ENCODE data around the gene SOS2. TPM values are rescaled to one million over a fixed set of nuclear protein-coding genes. Genes with fewer than 3 reads are reported as not detected.

SOS2 gene
- total RNA-seq, 2 donors from 2014 or later: 22.6 to 41.4 TPM

- no peak overlapping the region for H3K4me3 ChIP-seq
- H3K4me1 ChIP-seq (replicated peaks): no peaks in the 10 kb centered on the region
- intact Hi-C loops (cut with DNase I): no loop called here
- no peaks in the 10 kb centered on the region for H3K27me3 ChIP-seq (replicated peaks; ENCODE audit: insufficient read depth)
- 89% methylated on average over 6 of the region's 6 CpGs for WGBS
- TF ChIP-seq POLR2AphosphoS5 (IDR thresholded peaks at IDR 0.05) (no peak), CTCF (IDR thresholded peaks at IDR 0.05) (no peak), POLR2A (IDR thresholded peaks at IDR 0.05) (no peak)
- no peak overlapping the region for H3K27ac ChIP-seq
- no peak for DNase-seq (ENCODE audit: low spot score)
- H3K36me3 ChIP-seq: no peaks in the 10 kb centered on the region
- H3K9me3 ChIP-seq: no peaks in the 10 kb centered on the region
These were observed 139.3 kb downstream of the SOS2 start for GRCh38 chr14:50092006-50092555.

GRCh38 chr14:50091240-50091913 is 140.0 kb downstream of the SOS2 start:
- no peaks in the 10 kb centered on the region for H3K27me3 ChIP-seq (replicated peaks; ENCODE audit: insufficient read depth)
- no peak for TF ChIP-seq POLR2A (IDR thresholded peaks at IDR 0.05)
- TF ChIP-seq POLR2AphosphoS5 (IDR thresholded peaks at IDR 0.05): no peak
- no peak for TF ChIP-seq CTCF (IDR thresholded peaks at IDR 0.05)

GRCh38 chr14:50089208-50089607 is 142.2 kb downstream of the SOS2 start:
- Histone ChIP-seq H3K4me3 (no peak overlapping the region), H3K9me3 (no peaks in the 10 kb centered on the region), H3K27ac (no peak overlapping the region), H3K36me3 (no peaks in the 10 kb centered on the region), H3K4me1 (replicated peaks) (no peaks in the 10 kb centered on the region), H3K27me3 (replicated peaks; ENCODE audit: insufficient read depth) (no peaks in the 10 kb centered on the region)
- DNase-seq (ENCODE audit: low spot score): no peak
- WGBS: 93% methylated on average over 5 of the region's 5 CpGs
- TF ChIP-seq POLR2A (IDR thresholded peaks at IDR 0.05): no peak
- TF ChIP-seq CTCF (IDR thresholded peaks at IDR 0.05): no peak
- no peak for TF ChIP-seq POLR2AphosphoS5 (IDR thresholded peaks at IDR 0.05)
- intact Hi-C loops (cut with DNase I): no loop called here

More at GRCh38 chr14:50091240-50091913, 140.0 kb downstream of the SOS2 start:
- Histone ChIP-seq H3K4me1 (replicated peaks) (no peaks in the 10 kb centered on the region), H3K9me3 (no peaks in the 10 kb centered on the region), H3K36me3 (no peaks in the 10 kb centered on the region), H3K4me3 (no peak overlapping the region), H3K27ac (no peak overlapping the region)
- DNase-seq (ENCODE audit: low spot score): no peak
- intact Hi-C loops (cut with DNase I): no loop called here
- WGBS: 81% methylated on average over 7 of the region's 7 CpGs

GRCh38 chr14:50088731-50089130 is 142.6 kb downstream of the SOS2 start:
- intact Hi-C loops (cut with DNase I): no loop called here
- no peak overlapping the region for H3K4me3 ChIP-seq
- no peaks in the 10 kb centered on the region for H3K9me3 ChIP-seq
- WGBS: 48% methylated on average over 2 of the region's 2 CpGs
- H3K27ac ChIP-seq: no peak overlapping the region
- H3K4me1 ChIP-seq (replicated peaks): no peaks in the 10 kb centered on the region
- no peaks in the 10 kb centered on the region for H3K27me3 ChIP-seq (replicated peaks; ENCODE audit: insufficient read depth)
- no peaks in the 10 kb centered on the region for H3K36me3 ChIP-seq
- TF ChIP-seq POLR2AphosphoS5 (IDR thresholded peaks at IDR 0.05) (no peak), POLR2A (IDR thresholded peaks at IDR 0.05) (no peak), CTCF (IDR thresholded peaks at IDR 0.05) (no peak)
- DNase-seq (ENCODE audit: low spot score): no peak

- Histone ChIP-seq H3K27ac (no peak overlapping the region), H3K36me3 (no peaks in the 10 kb centered on the region), H3K4me1 (replicated peaks) (no peaks in the 10 kb centered on the region), H3K27me3 (replicated peaks; ENCODE audit: insufficient read depth) (no peaks in the 10 kb centered on the region), H3K9me3 (no peaks in the 10 kb centered on the region), H3K4me3 (no peak overlapping the region)
- TF ChIP-seq POLR2A (IDR thresholded peaks at IDR 0.05) (no peak), CTCF (IDR thresholded peaks at IDR 0.05) (no peak), POLR2AphosphoS5 (IDR thresholded peaks at IDR 0.05) (no peak)
- 84% methylated on average over 2 of the region's 2 CpGs for WGBS
- DNase-seq (ENCODE audit: low spot score): no peak
- intact Hi-C loops (cut with DNase I): no loop called here
These were observed 143.3 kb downstream of the SOS2 start for GRCh38 chr14:50088117-50088515.

Data from prostate gland (tissue), 2 donors.